Measurements from ENCODE around the gene CHD6. TPM values are rescaled to one million over a fixed set of nuclear protein-coding genes. Genes with fewer than 3 reads are reported as not detected.

CHD6 gene
- total RNA-seq, 1 donor = 33.1 TPM

DNA sequence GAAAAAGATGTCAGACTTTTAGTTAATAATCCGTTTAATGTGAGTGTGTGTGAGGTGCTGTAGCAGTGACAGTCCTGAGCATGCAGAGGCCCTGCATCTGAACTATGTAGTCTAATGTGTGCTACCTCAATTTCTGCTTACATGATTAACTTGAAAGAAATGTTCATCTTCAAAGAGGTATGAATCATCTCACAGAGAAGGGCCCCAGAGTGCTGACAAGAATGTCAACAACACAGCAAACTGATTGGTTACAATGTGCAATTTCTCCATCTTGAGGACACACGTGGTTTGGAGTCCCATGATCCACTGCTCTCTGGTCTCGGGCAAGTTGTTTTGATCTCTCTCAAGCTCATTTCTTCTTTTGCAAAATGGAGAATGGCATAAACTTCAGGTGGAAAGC is 189.9 kb downstream of the CHD6 start:
- peak in 1 of 3 donors; percentile 2 for DNase-seq (ENCODE audit: low read depth in 2 of 3, low spot score in 2 of 3)

DNA sequence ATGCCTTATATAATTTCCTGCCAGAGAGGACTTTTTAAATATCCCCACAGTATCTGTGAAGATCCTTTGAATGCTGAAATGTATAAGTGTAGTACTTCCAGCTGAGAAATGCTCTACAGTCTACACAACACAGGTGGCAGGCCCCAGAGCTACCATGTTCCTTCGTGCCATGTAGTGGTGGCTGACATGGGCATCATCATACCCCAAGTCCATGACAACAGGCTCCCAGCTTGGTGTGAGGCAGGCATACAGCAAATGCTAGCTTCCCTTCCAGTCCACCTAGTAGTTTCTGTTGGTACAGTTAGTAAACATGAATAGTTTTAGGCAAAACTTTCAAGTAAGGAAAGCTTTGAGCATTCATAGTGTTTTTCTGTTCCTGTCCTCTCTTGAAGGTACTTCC is 190.3 kb downstream of the CHD6 start:
- no peak for DNase-seq (ENCODE audit: low read depth in 2 of 3, low spot score in 2 of 3)

DNA sequence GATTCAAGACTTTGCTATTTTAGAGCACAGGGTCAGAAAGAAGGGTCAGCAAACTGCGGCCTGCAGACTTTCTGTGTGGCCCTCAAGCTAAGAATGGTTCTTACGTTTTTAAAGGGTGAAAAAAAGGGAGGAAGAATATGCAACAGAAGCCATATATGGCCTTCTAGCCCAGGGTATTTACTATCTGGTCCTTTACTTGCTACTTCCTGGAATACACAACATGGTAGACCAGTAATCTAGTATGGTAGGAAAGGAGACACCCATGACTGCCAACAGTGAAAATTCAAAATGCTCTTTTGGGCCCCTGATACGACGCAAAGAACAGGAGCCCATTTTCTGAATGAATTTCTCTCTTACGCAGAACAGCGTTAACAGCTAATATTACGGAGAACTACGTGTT is 191.2 kb downstream of the CHD6 start:
- no peak for DNase-seq (ENCODE audit: low read depth in 2 of 3, low spot score in 2 of 3)

DNA sequence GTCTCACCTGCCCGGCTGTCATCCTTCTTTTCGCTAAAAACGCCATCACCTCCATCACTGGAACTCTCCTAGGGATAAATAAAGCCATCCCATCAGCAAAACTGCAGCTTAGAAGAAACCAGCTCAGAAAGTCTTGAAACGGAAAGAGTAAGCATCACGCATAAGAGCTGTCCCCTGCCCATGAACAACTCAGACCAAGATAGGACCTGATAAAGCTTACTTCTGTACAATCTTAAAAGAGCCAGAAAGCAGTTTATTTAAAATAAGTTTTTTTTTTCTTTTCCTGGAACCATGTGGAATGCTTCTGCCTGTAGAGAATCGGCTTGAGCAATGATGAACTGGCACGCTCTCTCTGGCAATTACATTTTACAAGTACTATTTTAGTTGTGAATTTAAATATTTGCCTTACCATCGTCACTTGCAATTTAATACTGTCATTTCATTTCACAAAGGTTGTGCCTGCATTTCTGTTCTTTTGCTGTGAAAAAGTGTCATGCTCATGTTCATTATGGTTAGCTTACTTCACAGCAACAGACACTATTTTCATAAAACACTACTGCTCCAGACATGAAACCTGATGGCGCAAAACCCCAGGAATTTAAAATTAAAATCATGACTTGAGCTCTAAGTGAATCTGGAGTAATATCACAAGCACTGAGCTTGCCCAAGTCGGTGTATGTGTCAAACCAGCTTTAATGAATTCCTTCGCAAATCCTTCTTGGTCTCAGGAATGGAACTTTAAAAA is 191.9 kb downstream of the CHD6 start:
- no peak for DNase-seq (ENCODE audit: low read depth in 2 of 3, low spot score in 2 of 3)

DNA sequence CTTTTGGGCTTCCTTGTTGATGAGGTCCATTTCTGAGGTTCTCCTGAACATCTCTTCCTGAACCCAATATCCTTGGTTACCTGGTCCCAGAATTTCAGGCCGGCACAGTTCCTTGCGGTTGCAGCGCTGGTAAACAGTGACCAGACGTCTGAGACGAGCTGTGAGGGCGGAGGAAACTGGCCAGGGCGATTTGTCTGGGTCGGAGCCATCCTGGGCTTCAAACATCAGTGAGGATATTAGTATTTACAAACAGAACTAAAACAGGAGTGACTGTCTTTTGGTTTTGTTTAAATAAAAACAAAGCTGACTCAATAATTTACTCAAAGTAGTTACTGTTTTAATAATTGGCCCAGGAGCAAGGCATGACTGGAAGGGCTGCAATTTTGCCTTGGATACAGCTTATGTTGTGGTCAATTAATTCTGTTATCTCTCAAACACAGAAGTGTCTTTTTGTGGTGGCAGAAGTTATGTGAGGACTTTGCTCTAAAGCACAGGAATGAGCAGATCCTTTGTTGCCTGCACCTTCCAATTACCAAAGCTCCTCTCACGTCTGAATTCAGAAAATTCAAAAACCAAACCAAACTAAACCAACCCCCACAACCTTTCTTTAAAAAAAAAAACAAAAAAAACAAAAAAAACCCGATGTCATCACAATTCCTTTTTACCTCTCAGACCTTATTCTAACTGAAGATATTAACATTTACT is 192.8 kb downstream of the CHD6 start:
- DNase-seq (ENCODE audit: low read depth in 2 of 3, low spot score in 2 of 3) = peak in 2 of 3 donors; percentile 33 to 71

DNA sequence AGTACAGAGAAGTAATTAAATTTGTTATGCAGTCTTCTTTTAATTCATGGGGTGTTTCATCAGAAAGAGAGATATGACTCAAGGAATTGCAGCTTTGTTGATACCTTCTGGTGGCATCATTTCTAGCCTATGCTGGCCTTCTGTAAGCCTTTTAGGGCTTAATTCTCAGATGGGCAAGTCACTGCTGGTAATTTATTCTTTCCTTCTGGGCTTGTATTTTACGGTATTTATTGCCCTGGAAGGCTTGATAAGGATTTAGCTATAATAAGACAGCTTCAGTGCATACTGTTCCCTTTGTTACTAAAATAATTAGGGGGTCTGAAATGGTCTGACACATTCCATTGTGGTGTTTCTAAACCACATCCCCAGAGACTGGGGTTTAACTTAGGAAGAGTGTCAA is 193.6 kb downstream of the CHD6 start:
- DNase-seq (ENCODE audit: low read depth in 2 of 3, low spot score in 2 of 3) = no peak

DNA sequence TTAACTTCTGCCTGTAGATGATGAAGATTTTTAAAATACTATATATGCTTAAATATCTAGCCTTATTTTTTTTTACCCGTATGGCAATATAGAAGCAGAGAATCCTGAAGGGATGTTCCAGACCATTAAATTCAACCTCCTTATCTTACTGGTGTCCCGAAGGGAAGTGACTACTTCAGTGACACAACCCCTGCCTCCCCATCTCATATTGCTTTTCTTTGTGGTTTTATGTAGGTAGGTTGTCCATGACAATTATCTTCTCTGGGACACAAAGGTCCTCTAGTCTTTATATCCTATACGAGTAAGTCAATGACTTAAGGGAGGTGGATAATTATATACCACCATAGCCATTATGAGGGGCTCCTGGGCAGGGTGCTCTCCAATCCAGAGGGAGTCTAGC is 194.2 kb downstream of the CHD6 start:
- no peak for DNase-seq (ENCODE audit: low read depth in 2 of 3, low spot score in 2 of 3)

DNA sequence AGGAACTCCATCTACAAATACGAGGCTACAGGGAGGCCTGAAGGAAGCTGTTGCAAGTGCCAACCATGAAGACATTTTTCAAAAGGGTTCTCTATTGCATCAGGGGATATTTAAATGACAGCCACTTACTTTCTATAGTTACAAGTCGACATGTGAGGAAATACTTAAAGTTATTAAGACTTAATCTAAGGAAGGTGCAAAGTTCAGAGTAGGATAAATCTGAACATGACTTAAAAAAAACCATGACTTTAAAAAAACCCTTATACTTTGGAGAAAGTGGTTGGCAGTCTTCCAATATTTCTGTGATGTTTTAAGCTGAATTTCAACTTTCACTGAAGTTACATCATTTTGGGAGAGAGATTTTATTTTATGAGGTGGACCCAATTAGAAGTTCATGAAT is 195.2 kb downstream of the CHD6 start:
- no peak for DNase-seq (ENCODE audit: low read depth in 2 of 3, low spot score in 2 of 3)

DNA sequence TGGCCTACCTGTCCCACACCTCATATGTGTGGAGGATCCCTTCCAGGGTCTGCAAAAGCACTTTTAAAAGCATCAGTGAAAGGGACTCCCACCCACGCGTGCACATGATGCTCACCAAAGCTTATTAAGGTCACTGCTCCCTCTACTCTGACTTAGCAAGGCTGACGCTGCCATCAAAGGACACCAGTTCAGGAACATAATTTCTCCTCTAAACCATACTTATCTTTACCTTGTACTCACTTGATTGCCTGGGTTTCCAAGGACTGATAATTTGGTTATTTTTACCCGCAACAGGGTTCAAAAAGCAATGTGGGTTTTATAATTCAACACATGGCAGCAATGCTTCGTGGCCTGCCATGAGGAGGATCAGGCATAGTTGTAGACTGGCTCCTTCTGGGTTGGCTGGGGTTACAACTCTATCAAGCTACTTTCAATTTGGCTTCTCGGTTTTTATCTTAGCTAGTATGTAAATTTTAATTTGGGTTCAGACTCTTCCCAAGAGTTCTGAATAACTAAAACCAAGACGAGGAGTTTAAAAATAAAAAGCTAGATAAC is 199.4 kb downstream of the CHD6 start:
- DNase-seq (ENCODE audit: low read depth in 2 of 3, low spot score in 2 of 3) = no peak

DNA sequence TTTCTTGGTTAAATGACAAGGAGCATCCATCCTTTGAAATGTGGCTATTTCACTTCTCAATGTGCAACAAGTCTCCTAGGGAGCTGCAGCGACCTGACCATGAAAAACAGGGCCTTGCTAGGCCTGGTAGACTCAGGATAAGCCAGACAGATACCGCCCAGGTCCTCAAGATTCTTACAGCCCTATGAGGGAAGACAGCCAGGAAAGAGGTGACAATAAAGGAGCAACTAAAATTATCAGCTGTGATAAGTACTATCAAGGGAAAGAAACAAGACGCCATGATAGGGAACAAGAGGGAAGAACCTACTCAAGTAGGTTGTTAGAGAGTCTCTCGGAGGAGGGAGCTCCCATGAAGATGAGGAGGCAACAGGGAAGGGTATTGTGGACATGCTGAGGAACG is 200.1 kb downstream of the CHD6 start:
- no peak for DNase-seq (ENCODE audit: low read depth in 2 of 3, low spot score in 2 of 3)

DNA sequence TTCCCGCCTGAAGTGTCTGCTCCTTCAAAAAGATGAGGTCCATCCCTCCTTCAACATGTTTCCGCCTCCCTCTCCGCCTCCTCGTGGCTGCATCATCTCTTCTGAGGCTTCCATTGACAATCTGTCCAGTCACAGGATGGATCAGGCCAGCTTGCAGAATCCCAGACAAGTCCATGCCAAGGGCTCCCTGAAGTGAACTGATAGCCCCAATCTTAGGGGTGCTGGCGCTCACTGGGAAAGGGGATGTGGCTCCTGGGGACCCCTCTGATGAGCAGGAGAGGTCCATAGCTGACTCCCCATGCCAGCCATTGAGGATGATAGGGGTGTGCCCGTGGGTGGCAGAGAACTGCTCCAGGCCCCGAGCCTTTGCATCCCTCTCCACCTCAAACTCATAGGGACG is 203.0 kb downstream of the CHD6 start:
- DNase-seq (ENCODE audit: low read depth in 2 of 3, low spot score in 2 of 3) = no peak

DNA sequence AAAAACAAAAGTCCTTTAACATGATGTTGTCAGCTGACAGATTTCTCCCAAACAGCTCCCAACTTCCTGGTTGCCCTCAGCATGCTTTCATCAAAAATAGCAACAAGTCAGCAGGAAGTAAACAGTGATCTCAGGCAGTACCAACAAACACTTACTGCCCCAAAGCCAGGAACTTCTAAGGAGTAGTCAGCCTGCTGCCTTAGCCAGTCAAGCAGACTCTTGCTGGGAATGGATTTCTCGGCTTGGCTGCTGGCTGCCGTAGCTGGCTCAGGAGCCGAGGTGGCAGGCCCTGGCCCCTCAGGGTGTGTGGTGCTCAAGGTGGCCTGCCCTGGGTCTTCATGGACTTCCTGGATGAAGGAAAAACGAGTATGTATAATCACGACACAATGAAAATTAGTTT is 205.0 kb downstream of the CHD6 start:
- DNase-seq (ENCODE audit: low read depth in 2 of 3, low spot score in 2 of 3) = no peak

DNA sequence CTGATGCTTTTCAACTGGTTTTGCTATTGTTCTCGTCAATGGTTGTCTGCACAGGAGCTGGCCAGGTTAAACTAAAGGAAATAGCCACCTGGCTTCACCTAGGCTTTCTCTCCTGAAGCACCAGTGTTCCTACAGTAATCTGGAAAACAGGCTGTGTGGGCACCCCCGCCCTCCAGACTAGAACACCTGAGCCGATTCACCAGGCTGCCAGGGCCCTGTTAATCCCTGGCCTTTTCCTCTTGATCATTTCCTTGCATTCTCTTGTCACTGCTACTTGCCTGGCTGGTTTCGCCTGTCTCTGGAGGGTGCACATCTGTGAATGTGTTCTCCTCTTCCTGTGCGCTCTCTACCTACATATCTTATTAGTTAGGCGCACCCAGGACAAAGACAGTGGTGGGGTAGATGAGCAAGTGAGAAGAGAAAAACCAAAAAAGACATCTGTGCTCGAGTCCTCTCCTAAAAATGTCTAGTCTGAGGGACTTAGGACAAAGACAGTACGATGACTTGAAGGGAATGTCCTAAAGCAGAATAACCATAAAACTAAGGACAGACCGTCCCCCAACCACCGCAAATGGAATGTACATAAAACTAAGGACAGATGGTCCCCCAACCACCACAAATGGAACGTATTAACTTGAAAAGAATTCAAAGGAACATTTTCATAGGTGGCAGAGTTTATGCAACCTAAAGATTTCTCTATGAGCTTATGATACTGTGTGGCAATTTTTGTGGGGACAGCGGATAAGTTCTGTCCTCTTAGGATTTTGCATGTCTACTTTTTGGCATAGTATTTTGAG is 205.7 kb downstream of the CHD6 start:
- DNase-seq (ENCODE audit: low read depth in 2 of 3, low spot score in 2 of 3) = no peak

DNA sequence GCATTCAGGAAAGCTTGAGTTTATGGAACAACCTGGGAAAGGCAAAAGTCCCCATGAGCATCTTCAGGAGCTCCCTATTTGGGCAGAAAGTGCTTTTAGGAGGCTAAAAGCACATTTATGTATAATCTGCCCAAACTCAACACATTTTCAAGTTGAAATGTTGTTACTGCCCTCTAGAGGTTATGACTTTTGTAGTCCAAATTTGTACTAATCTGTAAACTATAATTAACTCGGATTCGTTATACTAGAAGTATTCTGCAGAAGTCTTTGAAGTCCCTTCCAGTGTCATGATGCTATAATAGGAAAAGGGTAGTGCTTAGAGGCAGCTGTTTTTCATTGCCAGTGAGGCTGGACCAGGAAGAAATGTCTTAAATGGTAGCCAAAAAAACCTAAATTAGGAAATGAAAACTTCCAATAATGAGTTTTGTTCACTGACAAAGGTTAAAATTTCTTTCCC is 206.8 kb downstream of the CHD6 start:
- peak in 1 of 3 donors; percentile 37 for DNase-seq (ENCODE audit: low read depth in 2 of 3, low spot score in 2 of 3)

DNA sequence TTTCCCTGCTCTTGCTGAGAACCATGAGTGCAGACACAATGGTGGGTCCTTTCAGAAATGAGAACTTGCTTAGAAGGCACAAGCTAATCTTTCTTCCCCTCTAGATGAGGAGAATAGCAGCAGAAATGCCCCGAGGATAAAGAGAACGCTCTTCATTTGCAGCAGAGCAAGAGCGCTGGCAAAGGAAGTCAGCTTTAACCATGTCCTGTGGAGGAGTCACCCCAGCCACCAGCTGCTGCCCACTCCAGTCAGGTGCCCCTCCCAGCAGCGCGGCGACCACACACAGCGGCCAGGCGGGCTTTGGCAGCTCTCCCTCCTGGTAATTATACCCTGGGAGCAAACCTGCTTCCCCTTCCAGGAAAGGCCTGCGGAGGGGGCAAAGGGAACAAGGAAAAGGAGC is 209.2 kb downstream of the CHD6 start:
- peak in 1 of 3 donors; percentile 31 for DNase-seq (ENCODE audit: low read depth in 2 of 3, low spot score in 2 of 3)

DNA sequence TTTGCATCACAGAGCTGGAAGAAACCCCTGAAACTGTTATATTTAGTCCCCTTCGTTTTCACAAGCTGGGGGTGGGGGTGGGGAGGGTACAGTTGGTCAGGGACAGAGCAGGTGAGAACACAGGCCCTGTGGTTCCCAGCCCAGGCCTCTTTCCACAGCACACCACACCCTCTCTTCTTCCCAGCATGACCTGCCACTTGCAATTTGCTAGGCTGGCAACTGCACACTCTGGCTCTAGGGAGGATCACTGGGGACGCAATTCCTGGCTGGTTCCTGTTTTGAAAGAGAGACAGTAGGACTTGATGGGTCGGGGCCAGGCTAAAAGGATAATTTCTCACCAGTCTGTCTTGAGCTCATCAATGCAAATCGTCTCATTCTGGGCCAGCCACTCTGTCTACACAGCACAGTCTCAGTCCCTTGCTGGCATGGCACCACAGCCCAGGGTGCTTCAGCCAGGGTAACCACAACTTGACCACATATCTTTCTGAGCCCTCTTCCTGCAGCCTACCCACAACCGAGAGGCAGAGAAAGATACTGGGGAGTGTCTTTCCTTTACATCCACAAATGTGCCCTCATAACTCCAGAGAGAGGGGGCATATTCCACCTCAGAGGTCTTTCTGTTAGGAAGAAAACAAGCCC is 209.9 kb downstream of the CHD6 start:
- DNase-seq (ENCODE audit: low read depth in 2 of 3, low spot score in 2 of 3) = peak in 2 of 3 donors; percentile 57 to 67

DNA sequence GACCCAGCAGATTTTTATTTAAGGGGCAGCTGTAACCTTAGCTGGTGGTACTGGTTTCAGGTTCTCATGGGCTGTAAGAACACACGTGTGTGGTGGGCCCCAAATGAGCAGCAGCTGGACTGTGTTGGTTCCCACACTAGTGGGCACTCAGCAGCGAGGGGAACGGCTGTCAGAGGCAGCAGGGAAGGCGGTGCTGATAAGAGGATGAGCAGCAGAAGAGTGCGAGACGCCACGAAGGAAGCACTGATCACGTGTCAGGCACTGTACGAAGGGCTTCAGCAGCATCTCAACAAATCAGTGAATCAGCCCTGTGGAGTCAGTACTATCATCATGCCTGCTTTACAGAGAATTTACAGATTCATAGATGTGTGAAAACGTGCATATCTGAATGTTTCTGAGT is 210.6 kb downstream of the CHD6 start:
- peak in 1 of 3 donors; percentile 5 for DNase-seq (ENCODE audit: low read depth in 2 of 3, low spot score in 2 of 3)

DNA sequence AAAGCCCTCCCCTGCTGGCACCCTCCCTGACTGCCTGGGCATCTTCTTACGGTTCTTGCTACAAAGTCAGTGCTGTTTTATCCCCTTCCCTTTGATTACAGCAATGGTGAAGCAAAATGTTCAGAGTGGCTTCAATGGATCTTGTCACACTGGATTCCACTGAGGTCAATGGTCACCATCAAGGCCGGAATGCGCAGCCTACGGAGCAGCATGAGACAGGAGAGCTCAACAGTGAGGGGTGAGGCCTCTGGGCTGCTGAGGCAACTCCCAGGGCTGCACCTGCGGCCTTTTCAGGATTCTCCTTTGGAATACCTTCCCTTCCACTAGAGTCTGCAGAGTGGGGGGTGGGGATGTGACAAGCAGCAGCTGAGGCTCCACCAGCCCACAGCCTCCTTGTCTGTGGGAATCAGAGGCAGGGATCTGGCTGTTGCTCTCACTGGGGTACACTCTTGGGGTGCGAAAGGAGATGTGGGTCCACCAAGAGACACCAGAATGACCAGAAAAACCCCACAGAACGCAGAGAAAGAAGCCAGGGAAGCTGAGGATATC is 211.2 kb downstream of the CHD6 start:
- no peak for DNase-seq (ENCODE audit: low read depth in 2 of 3, low spot score in 2 of 3)

DNA sequence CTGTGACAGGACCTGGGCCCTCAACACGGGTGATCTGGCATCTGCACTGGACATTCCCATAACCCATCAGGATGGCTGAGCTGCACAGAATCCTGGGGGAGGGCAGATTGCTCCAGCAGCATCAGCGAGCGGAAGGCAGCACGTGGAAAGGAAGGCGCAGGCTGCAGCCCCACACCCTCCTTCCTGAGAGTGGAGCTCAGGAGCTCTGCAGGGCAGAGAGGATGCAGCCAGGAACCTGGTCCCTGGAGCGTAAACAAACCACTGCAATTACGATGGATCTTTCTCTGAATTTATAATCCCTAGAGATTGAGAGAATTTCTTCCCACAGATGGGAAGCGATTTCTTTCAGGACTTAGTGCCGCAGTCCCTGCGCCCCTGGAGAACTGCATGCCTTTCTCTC is 211.8 kb downstream of the CHD6 start:
- no peak for DNase-seq (ENCODE audit: low read depth in 2 of 3, low spot score in 2 of 3)

DNA sequence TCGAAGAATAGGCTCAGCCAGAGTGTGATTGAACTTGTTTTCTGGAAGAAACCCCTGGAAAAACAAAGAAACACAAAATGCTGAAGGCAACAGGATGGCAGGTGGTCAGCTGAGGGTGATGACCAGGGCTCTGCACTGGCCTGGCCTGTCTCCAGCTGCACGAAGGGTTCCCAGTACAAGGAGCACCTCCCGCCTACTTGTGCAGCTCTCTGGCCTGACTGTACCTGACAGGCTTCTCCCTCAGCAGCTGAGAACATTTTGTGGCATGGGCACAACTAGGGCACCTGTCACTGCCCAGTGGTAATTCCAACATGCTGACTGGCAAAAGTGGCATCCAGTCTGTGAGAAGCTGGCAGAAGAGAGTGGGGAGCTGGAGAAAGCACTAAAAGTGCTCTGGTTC is 212.7 kb downstream of the CHD6 start:
- DNase-seq (ENCODE audit: low read depth in 2 of 3, low spot score in 2 of 3) = no peak

Measured in hematopoietic multipotent progenitor cell (in vitro differentiated cells).